K562 (cell line): ENCODE data around the gene ATXN1. TPM values are rescaled to one million over a fixed set of nuclear protein-coding genes. Genes with fewer than 3 reads are reported as not detected.

Source experiments
- ATAC-seq: fragments of 200-7000 bp; cut with Tn5 transposase; 3 replicates; pipeline ENCODE4 v1.9.1; 2020; ENCODE audit warnings: moderate library complexity
- BruUV-seq: library from RNA; stranded (reverse); fragments of 400-500 nt; replicated peaks from 2 replicates; lab custom pipeline; 2021; lab: Mats Ljungman, UMichigan
- CTCF ChIA-PET: fragments of 300-600 bp; formaldehyde crosslinking; extraction: SDS; loops from one replicate; lab custom pipeline; 2021; ENCODE audit warnings: low intra/inter-chr PET ratio; lab: Yijun Ruan, JAX
- POLR2A ChIA-PET: fragments of 300-600, 350-650 bp; sonication (Branson Sonifier 250); formaldehyde crosslinking; extraction: SDS; loops from one replicate; lab custom pipeline; 2021; ENCODE audit warnings: antibody characterized with exemption, inconsistent platforms; lab: Yijun Ruan, JAX
- DNase-seq, 4 experiments: peaks; one replicate each; pipeline versions ENCODE4 v3.0.0 to v3.0.0-alpha.2; 2011 to 2018; ENCODE audit warnings: low spot score in 3 of 4, mixed read lengths in 3 of 4; ENCODE audit errors: extremely low read depth in 1 of 4
- FAIRE-seq: peaks from 2 replicates; lab custom pipeline; 2011; peaks lifted over from hg19 to GRCh38; lab: Jason Lieb, UNC
- H2AFZ ChIP-seq: 2 replicates; pipeline ENCODE4 v1.6.0; 2011; ENCODE audit warnings: low read depth, low read length, control low read depth, inconsistent platforms
- H3K27ac ChIP-seq: fragments of 200-600 bp; 3 replicates; pipeline ENCODE4 v1.8.0; 2011; ENCODE audit warnings: low read depth, mild to moderate bottlenecking, control low read depth, inconsistent platforms, low read length, moderate library complexity, mixed read lengths; ENCODE audit errors: extremely low read depth
- H3K27me3 ChIP-seq, 2 experiments: fragments of 300-600 bp in 1 of 2; 2 replicates in 1 of 2; 3 replicates in 1 of 2; pipeline versions ENCODE4 v1.6.0 to v1.8.0; 2011; ENCODE audit warnings: inconsistent platforms in 2 of 2, low read length in 2 of 2, mild to moderate bottlenecking in 1 of 2, mixed read lengths in 1 of 2, moderate library complexity in 1 of 2; ENCODE audit not compliant: control insufficient read depth in 2 of 2, insufficient read depth in 2 of 2
- H3K36me3 ChIP-seq: fragments of 300-600 bp; 3 replicates; pipeline ENCODE4 v1.8.0; 2011; ENCODE audit warnings: mild to moderate bottlenecking, low read length, inconsistent platforms; ENCODE audit not compliant: control insufficient read depth, insufficient read depth
- H3K4me1 ChIP-seq, 2 experiments: fragments of 200-600 bp in 1 of 2; replicated peaks in 1 of 2; 2 replicates in 1 of 2; 3 replicates in 1 of 2; pipeline versions ENCODE4 v1.5.1 to v1.8.0; 2011; ENCODE audit warnings: inconsistent platforms in 2 of 2, low read length in 2 of 2, mild to moderate bottlenecking in 1 of 2, mixed read lengths in 1 of 2, moderate library complexity in 1 of 2; ENCODE audit not compliant: control insufficient read depth in 2 of 2, insufficient read depth in 2 of 2
- H3K4me2 ChIP-seq: 2 replicates; pipeline ENCODE4 v1.6.1; 2011; ENCODE audit warnings: low read length, control low read depth, inconsistent platforms, mixed read lengths; ENCODE audit not compliant: insufficient read depth
- H3K4me3 ChIP-seq: fragments of 200-600 bp; sonication (generic), shearing (Covaris generic); 2 replicates; pipeline ENCODE4 v1.5.1; 2016; ENCODE audit warnings: control low read depth, inconsistent platforms
- H3K79me2 ChIP-seq: fragments of 200-600 bp; 3 replicates; pipeline ENCODE4 v1.8.0; 2011; ENCODE audit warnings: low read length, inconsistent platforms; ENCODE audit not compliant: control insufficient read depth, insufficient read depth
- H3K9ac ChIP-seq, 2 experiments: 2 replicates each; pipeline versions ENCODE4 v1.6.0 to v1.6.1; 2011; ENCODE audit warnings: low read depth in 2 of 2, low read length in 2 of 2, control low read depth in 1 of 2, inconsistent platforms in 1 of 2, mild to moderate bottlenecking in 1 of 2, mixed read lengths in 1 of 2; ENCODE audit not compliant: insufficient read depth in 1 of 2
- H3K9me1 ChIP-seq: one replicate; pipeline ENCODE4 v1.6.0; 2011; ENCODE audit warnings: inconsistent platforms, mild to moderate bottlenecking, low read length, moderate library complexity; ENCODE audit not compliant: control insufficient read depth, insufficient read depth
- H3K9me3 ChIP-seq: replicated peaks from 2 replicates; pipeline ENCODE4 v1.5.1; 2011; ENCODE audit warnings: low read depth, low read length, inconsistent platforms; ENCODE audit not compliant: control insufficient read depth, insufficient read depth
- H4K20me1 ChIP-seq: replicated peaks from 2 replicates; pipeline ENCODE4 v1.6.1; 2011; ENCODE audit warnings: low read length, inconsistent platforms, mixed read lengths; ENCODE audit not compliant: control insufficient read depth, insufficient read depth
- EZH2 ChIP-seq: IDR thresholded peaks from 2 replicates; pipeline ENCODE4 v1.6.1; 2012; ENCODE audit warnings: low read depth, mild to moderate bottlenecking, inconsistent platforms, low read length, borderline replicate concordance
- HMBOX1 ChIP-seq: sonication (generic); IDR thresholded peaks from 2 replicates; pipeline ENCODE4 v1.6.1; 2016
- HNRNPL ChIP-seq: fragments of 200-400 bp; formaldehyde crosslinking; IDR thresholded peaks from 2 replicates; pipeline ENCODE4 v1.6.1; 2017; ENCODE audit warnings: low read depth, mild to moderate bottlenecking, low read length
- MXI1 ChIP-seq: IDR thresholded peaks from 2 replicates; pipeline ENCODE4 v1.6.1; 2011; ENCODE audit warnings: low read depth, mild to moderate bottlenecking, improper control_type of control experiment, low read length
- PTTG1 ChIP-seq: fragments of 450-650 bp; IDR thresholded peaks from 2 replicates; pipeline ENCODE4 v1.6.1; 2016; ENCODE audit warnings: low read depth, mild to moderate bottlenecking, missing genetic modification characterization, missing compliant biosample characterization
- U2AF2 ChIP-seq: fragments of 200-400 bp; formaldehyde crosslinking; optimal IDR thresholded peaks from 2 replicates; pipeline ENCODE3; 2017; ENCODE audit warnings: low read depth, mild to moderate bottlenecking, low read length
- ZBTB5 ChIP-seq: fragments of 450-650 bp; IDR thresholded peaks from 2 replicates; pipeline ENCODE4 v1.6.1; 2017; ENCODE audit warnings: antibody characterized with exemption
- ZNF398 ChIP-seq: fragments of 250-450 bp; sonication (Bioruptor Pico); IDR thresholded peaks from 2 replicates; pipeline ENCODE4 v1.8.0; 2021; ENCODE audit warnings: moderate library complexity, mild to moderate bottlenecking, inconsistent platforms
- WGBS: fragments of 100-300 bp; shearing (Covaris generic); methylation state at CpG from one replicate; pipeline ENCODE4 v1.1.6; 2016; ENCODE audit warnings: low coverage, mixed read lengths; ENCODE audit not compliant: insufficient coverage; ENCODE audit errors: missing lambda C conversion rate; 5-methylcytosine and 5-hydroxymethylcytosine counted together
- in situ Hi-C: fragments of 300-500 bp; cut with MboI; formaldehyde crosslinking; loops from 4 replicates; pipeline ENCODE4 v1.15.0; 2018; ENCODE audit warnings: inconsistent platforms, mixed read lengths
- intact Hi-C: fragments of 100-400 bp; cut with micrococcal nuclease; formaldehyde crosslinking; loops from 2 replicates; pipeline ENCODE4 v1.14.2; 2022
- polyA plus RNA-seq, 8 experiments: library from polyadenylated mRNA; depleted of rRNA in 4 of 8; stranded (reverse) in 5 of 8; unstranded in 3 of 8; fragments of >200 nt; fragmentation: Nextera tagmentation in 2 of 8; fragmentation: Illumina TruSeq in 1 of 8; extraction: Ambion mirVana in 2 of 8; extraction: Trizol in 1 of 8; gene quantifications; 2 replicates each; pipeline versions ENCODE4 v1.2.1 to v1.2.3, GENCODE V29; 2011 to 2014; ENCODE audit warnings: inconsistent platforms in 1 of 8, missing spikeins in 1 of 8
- total RNA-seq, 7 experiments: library from RNA; depleted of rRNA in 6 of 7; stranded (reverse); fragments of >200 nt in 6 of 7; fragmentation: Illumina TruSeq in 2 of 7; extraction: Trizol in 2 of 7; gene quantifications; 2 replicates each; pipeline versions ENCODE4 v1.2.1 to v1.2.3, GENCODE V29; 2011 to 2021; ENCODE audit warnings: low replicate concordance in 1 of 7
- TF ChIP-seq, protein P1 (sequence below): fragments of 450-650 bp; IDR thresholded peaks from 2 replicates; pipeline ENCODE4 v1.6.1; 2014; ENCODE audit warnings: low read depth, mild to moderate bottlenecking, moderate library complexity, borderline replicate concordance

ATXN1 gene
- total and polyA plus RNA-seq, 9 of the 15 experiments (the other 6 are each of a cell fraction or from before 2014, with no cell fraction given) = under 0.01 to 1.2 (median 0.58) TPM

- Histone ChIP-seq H3K36me3 (no peaks in the 10 kb centered on the region), H3K4me3 (no peak overlapping the region), H3K79me2 (no peaks in the 10 kb centered on the region), H3K27me3 (peaks cover 0 to 4% of the 10 kb centered on the region in 2 experiments; a peak in 3 of 5 replicates), H3K4me2 (no peak overlapping the region), H3K9me3 (no peaks in the 10 kb centered on the region), H4K20me1 (no peaks in the 10 kb centered on the region), H3K27ac (no peak overlapping the region), H3K9ac (no peak overlapping the region), H3K9me1 (no peaks in the 10 kb centered on the region), H3K4me1 (no peaks in the 10 kb centered on the region), H2AFZ (no peak overlapping the region)
- intact Hi-C loops = no loop called here
- FAIRE-seq (no peak), DNase-seq (no peak), ATAC-seq (no peak)
- ChIA-PET CTCF (no interaction called here), POLR2A (interaction anchor here (0.6 kb wide), 1 partner anchor 329 kb away, joined by 3 read pairs; no protein-coding TSS in a partner anchor)
- BruUV-seq = no TSS peak
- TF ChIP-seq PTTG1 (tag) (no peak), U2AF2 (no peak), HMBOX1 (no peak), HNRNPL (no peak), EZH2 (no peak), ZBTB5 (no peak), MXI1 (no peak), ZNF398 (CRISPR knock-in tag) (no peak)
- TF ChIP-seq, protein P1, sequence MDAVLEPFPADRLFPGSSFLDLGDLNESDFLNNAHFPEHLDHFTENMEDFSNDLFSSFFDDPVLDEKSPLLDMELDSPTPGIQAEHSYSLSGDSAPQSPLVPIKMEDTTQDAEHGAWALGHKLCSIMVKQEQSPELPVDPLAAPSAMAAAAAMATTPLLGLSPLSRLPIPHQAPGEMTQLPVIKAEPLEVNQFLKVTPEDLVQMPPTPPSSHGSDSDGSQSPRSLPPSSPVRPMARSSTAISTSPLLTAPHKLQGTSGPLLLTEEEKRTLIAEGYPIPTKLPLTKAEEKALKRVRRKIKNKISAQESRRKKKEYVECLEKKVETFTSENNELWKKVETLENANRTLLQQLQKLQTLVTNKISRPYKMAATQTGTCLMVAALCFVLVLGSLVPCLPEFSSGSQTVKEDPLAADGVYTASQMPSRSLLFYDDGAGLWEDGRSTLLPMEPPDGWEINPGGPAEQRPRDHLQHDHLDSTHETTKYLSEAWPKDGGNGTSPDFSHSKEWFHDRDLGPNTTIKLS = no peak
- in situ Hi-C loops = no loop called here
- WGBS = under 1% methylated on average over 12 of the region's 12 CpGs
Measured at GRCh38 chr6:16477367-16478149, 283.7 kb downstream of the ATXN1 start.
